H1 (cell line): ENCODE data around the gene CAPN13. TPM values are rescaled to one million over a fixed set of nuclear protein-coding genes. Genes with fewer than 3 reads are reported as not detected.

Source experiments
- CTCF ChIA-PET: fragments of 300-600 bp; sonication (Branson Sonifier 250); formaldehyde crosslinking; loops from one replicate; lab custom pipeline; 2021; ENCODE audit not compliant: partially characterized antibody; lab: Charles Lee
- POLR2A ChIA-PET: fragments of 300-600 bp; sonication (Branson Sonifier 250); formaldehyde crosslinking; loops from one replicate; lab custom pipeline; 2021; ENCODE audit warnings: inconsistent platforms; ENCODE audit not compliant: partially characterized antibody; lab: Charles Lee
- DNase-seq, 2 experiments: peaks; one replicate each; pipeline versions ENCODE4 v3.0.0 to v3.0.0-alpha.2; 2010 to 2022; ENCODE audit warnings: low spot score in 2 of 2, low read depth in 1 of 2, mixed read lengths in 1 of 2
- FAIRE-seq: peaks from 2 replicates; lab custom pipeline; 2011; peaks lifted over from hg19 to GRCh38; lab: Jason Lieb, UNC
- H2AFZ ChIP-seq: 2 replicates; pipeline ENCODE4 v1.8.1; 2012; ENCODE audit warnings: low read length, inconsistent platforms
- H2AK5ac ChIP-seq: 2 replicates; pipeline ENCODE4 v1.6.1; 2013; ENCODE audit warnings: low read depth, low read length
- H2BK120ac ChIP-seq: replicated peaks from 2 replicates; pipeline ENCODE3; 2013; ENCODE audit warnings: low read depth, low read length, inconsistent platforms
- H2BK12ac ChIP-seq: 2 replicates; pipeline ENCODE4 v1.6.1; 2013; ENCODE audit warnings: low read depth, low read length
- H2BK15ac ChIP-seq: 2 replicates; pipeline ENCODE4 v1.6.1; 2013; ENCODE audit warnings: low read length
- H2BK20ac ChIP-seq: 2 replicates; pipeline ENCODE4 v1.6.1; 2013; ENCODE audit warnings: low read length
- H2BK5ac ChIP-seq: 2 replicates; pipeline ENCODE4 v1.6.1; 2013; ENCODE audit warnings: low read depth, low read length
- H3K14ac ChIP-seq: 2 replicates; pipeline ENCODE4 v1.6.1; 2013; ENCODE audit warnings: inconsistent platforms; ENCODE audit not compliant: insufficient read length
- H3K18ac ChIP-seq: 2 replicates; pipeline ENCODE4 v1.6.1; 2013; ENCODE audit warnings: low read length; ENCODE audit errors: extremely low read depth
- H3K23ac ChIP-seq: 2 replicates; pipeline ENCODE4 v1.6.1; 2013; ENCODE audit warnings: inconsistent platforms; ENCODE audit not compliant: insufficient read length
- H3K23me2 ChIP-seq: 2 replicates; pipeline ENCODE4 v1.6.1; 2013; ENCODE audit warnings: low read depth, low read length
- H3K27ac ChIP-seq: 2 replicates; pipeline ENCODE4 v1.6.1; 2011; ENCODE audit warnings: low read depth, low read length, inconsistent platforms
- H3K27me3 ChIP-seq, 4 experiments: replicated peaks in 1 of 4; 1 replicate in 1 of 4; 2 replicates in 3 of 4; pipeline versions ENCODE4 v1.6.1 to v1.8.1; 2011 to 2013; ENCODE audit warnings: low read length in 3 of 4, mild to moderate bottlenecking in 3 of 4, inconsistent platforms in 2 of 4, mixed read lengths in 2 of 4, moderate library complexity in 1 of 4; ENCODE audit not compliant: control insufficient read depth in 3 of 4, insufficient read depth in 3 of 4; ENCODE audit errors: extremely low read depth in 1 of 4
- H3K36me3 ChIP-seq, 4 experiments: 2 replicates each; pipeline versions ENCODE4 v1.6.1 to v1.8.1; 2011 to 2013; ENCODE audit warnings: mild to moderate bottlenecking in 4 of 4, low read length in 3 of 4, moderate library complexity in 2 of 4, control low read depth in 1 of 4, inconsistent platforms in 1 of 4; ENCODE audit not compliant: insufficient read depth in 4 of 4, control insufficient read depth in 2 of 4
- H3K4ac ChIP-seq: replicated peaks from 2 replicates; pipeline ENCODE3; 2013; ENCODE audit warnings: low read length, low read depth, mixed read lengths, inconsistent platforms; ENCODE audit not compliant: insufficient read length
- H3K4me1 ChIP-seq, 4 experiments: replicated peaks in 1 of 4; 1 replicate in 1 of 4; 2 replicates in 3 of 4; pipeline versions ENCODE4 v1.6.1 to v1.8.1; 2011 to 2013; ENCODE audit warnings: low read length in 3 of 4, inconsistent platforms in 2 of 4, mixed read lengths in 1 of 4; ENCODE audit not compliant: insufficient read depth in 4 of 4, control insufficient read depth in 3 of 4
- H3K4me2 ChIP-seq, 2 experiments: 2 replicates each; pipeline versions ENCODE4 v1.6.1 to v1.8.1; 2011 to 2013; ENCODE audit warnings: low read depth in 2 of 2, low read length in 2 of 2, control low read depth in 1 of 2, inconsistent platforms in 1 of 2, mild to moderate bottlenecking in 1 of 2; ENCODE audit not compliant: insufficient read depth in 1 of 2
- H3K4me3 ChIP-seq, 4 experiments: fragments of 200-600, 300-600 bp in 1 of 4; sonication (generic), shearing (Covaris generic), sonication (Bioruptor Twin) in 1 of 4; 2 replicates each; pipeline versions ENCODE4 v1.5.1 to v1.8.1; 2011 to 2016; ENCODE audit warnings: low read length in 4 of 4, low read depth in 3 of 4, control low read depth in 2 of 4, inconsistent platforms in 2 of 4, mild to moderate bottlenecking in 2 of 4, mixed read lengths in 1 of 4, moderate library complexity in 1 of 4; ENCODE audit not compliant: insufficient read depth in 2 of 4; ENCODE audit errors: extremely low read depth in 1 of 4
- H3K56ac ChIP-seq: replicated peaks from 2 replicates; pipeline ENCODE3; 2013; ENCODE audit warnings: low read depth, mild to moderate bottlenecking, mixed read lengths, low read length, inconsistent platforms; ENCODE audit not compliant: insufficient read length
- H3K79me1 ChIP-seq: 2 replicates; pipeline ENCODE4 v1.6.1; 2013; ENCODE audit warnings: low read depth, low read length, control low read depth
- H3K79me2 ChIP-seq, 2 experiments: 2 replicates each; pipeline versions ENCODE4 v1.6.1 to v1.8.1; 2012 to 2013; ENCODE audit warnings: low read length in 2 of 2, mild to moderate bottlenecking in 2 of 2, inconsistent platforms in 1 of 2; ENCODE audit not compliant: insufficient read depth in 2 of 2, control insufficient read depth in 1 of 2
- H3K9ac ChIP-seq, 4 experiments: replicated peaks in 1 of 4; 1 replicate in 1 of 4; 2 replicates in 3 of 4; pipeline versions ENCODE4 v1.6.1 to v1.8.1; 2011 to 2013; ENCODE audit warnings: low read depth in 3 of 4, low read length in 3 of 4, control low read depth in 2 of 4, mild to moderate bottlenecking in 2 of 4, moderate library complexity in 2 of 4, inconsistent platforms in 1 of 4; ENCODE audit errors: extremely low read depth in 1 of 4
- H3K9me3 ChIP-seq, 2 experiments: 2 replicates each; pipeline versions ENCODE4 v1.6.1 to v1.8.1; 2012 to 2013; ENCODE audit warnings: mild to moderate bottlenecking in 2 of 2, moderate library complexity in 2 of 2, control low read depth in 1 of 2, inconsistent platforms in 1 of 2, low read depth in 1 of 2, low read length in 1 of 2, mixed read lengths in 1 of 2; ENCODE audit not compliant: insufficient read depth in 2 of 2
- H4K20me1 ChIP-seq, 2 experiments: replicated peaks in 1 of 2; 2 replicates each; pipeline versions ENCODE3 to v1.8.1; 2011 to 2013; ENCODE audit warnings: inconsistent platforms in 2 of 2, low read length in 2 of 2, mild to moderate bottlenecking in 1 of 2; ENCODE audit not compliant: insufficient read depth in 2 of 2, control insufficient read depth in 1 of 2
- H4K5ac ChIP-seq: 2 replicates; pipeline ENCODE4 v1.6.1; 2013; ENCODE audit warnings: low read length, low read depth, mixed read lengths, inconsistent platforms; ENCODE audit not compliant: insufficient read length
- H4K8ac ChIP-seq: 2 replicates; pipeline ENCODE4 v1.8.0; 2013; ENCODE audit warnings: mild to moderate bottlenecking, moderate library complexity, low read length, inconsistent platforms; ENCODE audit not compliant: insufficient read depth; ENCODE audit errors: extremely low read depth
- H4K91ac ChIP-seq: replicated peaks from 2 replicates; pipeline ENCODE3; 2013; ENCODE audit warnings: low read length, mixed read lengths, inconsistent platforms; ENCODE audit not compliant: insufficient read length
- ASH2L ChIP-seq: fragments of 200-600, 300-600 bp; sonication (generic); IDR thresholded peaks from one replicate; pipeline ENCODE4 v1.7.1; 2017; ENCODE audit warnings: low read length
- CEBPB ChIP-seq: IDR thresholded peaks from 2 replicates; pipeline ENCODE4 v1.6.1; 2012; ENCODE audit warnings: low read depth, low read length
- CHD1 ChIP-seq: IDR thresholded peaks from 2 replicates; pipeline ENCODE4 v1.6.1; 2012; ENCODE audit warnings: low read depth, low read length, improper control_type of control experiment
- CTBP2 ChIP-seq: IDR thresholded peaks from 2 replicates; pipeline ENCODE4 v1.7.0; 2011; ENCODE audit warnings: borderline replicate concordance, mild to moderate bottlenecking, moderate library complexity, mixed read lengths, low read length; ENCODE audit not compliant: insufficient read depth, insufficient read length
- E2F6 ChIP-seq: IDR thresholded peaks from 2 replicates; pipeline ENCODE4 v1.6.1; 2012; ENCODE audit warnings: inconsistent platforms
- GTF2F1 ChIP-seq: IDR thresholded peaks from 2 replicates; pipeline ENCODE4 v1.6.1; 2012; ENCODE audit warnings: low read depth, low read length, improper control_type of control experiment, borderline replicate concordance
- KDM4A ChIP-seq: IDR thresholded peaks from one replicate; pipeline ENCODE4 v1.7.1; 2012; ENCODE audit warnings: low read depth, mild to moderate bottlenecking, moderate library complexity, low read length, inconsistent platforms; ENCODE audit not compliant: severe bottlenecking
- PHF8 ChIP-seq: fragments of 200-600 bp; sonication (generic); conservative IDR thresholded peaks from 2 replicates; pipeline ENCODE4 v1.7.1; 2012; ENCODE audit warnings: low read depth, mild to moderate bottlenecking, inconsistent platforms, low read length, moderate library complexity
- RXRA ChIP-seq: IDR thresholded peaks from 2 replicates; pipeline ENCODE4 v1.6.1; 2011; ENCODE audit warnings: low read depth, mild to moderate bottlenecking, low read length, moderate library complexity; ENCODE audit not compliant: insufficient read depth
- SIRT6 ChIP-seq: IDR thresholded peaks from one replicate; pipeline ENCODE4 v1.7.1; 2012; ENCODE audit warnings: low read length, inconsistent platforms
- SP1 ChIP-seq: IDR thresholded peaks from 2 replicates; pipeline ENCODE4 v1.6.1; 2011; ENCODE audit warnings: low read depth, low read length
- SP2 ChIP-seq: IDR thresholded peaks from 2 replicates; pipeline ENCODE4 v1.6.1; 2012; ENCODE audit warnings: mild to moderate bottlenecking, low read length, inconsistent platforms
- USF2 ChIP-seq: IDR thresholded peaks from 2 replicates; pipeline ENCODE4 v1.6.1; 2011; ENCODE audit warnings: low read length, improper control_type of control experiment
- WGBS, 2 experiments: shearing (Covaris generic) in 1 of 2; methylation state at CpG; one replicate each; pipeline versions ENCODE4 v1.1.6 to v1.1.7; 2013 to 2015; ENCODE audit warnings: low lambda C conversion rate in 2 of 2, mixed read lengths in 2 of 2, inconsistent platforms in 1 of 2, low coverage in 1 of 2, missing lambda C conversion rate in 1 of 2; ENCODE audit not compliant: insufficient replicate concordance in 2 of 2, insufficient coverage in 1 of 2, insufficient read length in 1 of 2; ENCODE audit errors: extremely low coverage in 1 of 2, missing lambda C conversion rate in 1 of 2; 5-methylcytosine and 5-hydroxymethylcytosine counted together
- polyA plus RNA-seq, 7 experiments: library from polyadenylated mRNA; depleted of rRNA in 3 of 7; stranded (reverse) in 5 of 7; unstranded in 2 of 7; fragments of >200 nt in 5 of 7; fragments of 200-250 nt in 2 of 7; gene quantifications; 1 replicate in 5 of 7; 2 replicates in 1 of 7; 4 replicates in 1 of 7; pipeline versions ENCODE4 v1.2.1 to v1.2.3, GENCODE V29; 2011 to 2013; ENCODE audit warnings: missing spikeins in 2 of 7, mixed read lengths in 2 of 7
- total RNA-seq: library from RNA; stranded (reverse); fragmentation: NEBNext Ultra II Directional; extraction: Animal tissue kit (Norgen Biotek cat#: 25700); gene quantifications from 2 replicates; pipeline ENCODE4 v1.2.1, GENCODE V29; 2021

CAPN13 gene
- total and polyA plus RNA-seq, 2 of the 8 experiments (the other 6 are each of a cell fraction or from before 2014, with no cell fraction given), result 2.4 TPM

- ChIA-PET CTCF (interaction anchor here (0.6 to 13.9 kb wide), 9 partner anchors 8 to 639 kb away, joined by 3 to 217 read pairs (median 4); no protein-coding TSS in a partner anchor), POLR2A (no interaction called here)
- H2AK5ac ChIP-seq, result no peak overlapping the region
- H3K4me2 ChIP-seq, result no peak overlapping the region
- H3K4me1 ChIP-seq, result no peaks in the 10 kb centered on the region
- H4K20me1 ChIP-seq, result no peaks in the 10 kb centered on the region
- no peaks in the 10 kb centered on the region for H3K79me1 ChIP-seq
- H2BK5ac ChIP-seq, result no peak overlapping the region
- H2BK12ac ChIP-seq, result no peak overlapping the region
- H2BK20ac ChIP-seq, result no peak overlapping the region
- FAIRE-seq, result no peak
- H3K79me2 ChIP-seq, result no peaks in the 10 kb centered on the region
- no peak overlapping the region for H3K23ac ChIP-seq
- no peaks in the 10 kb centered on the region for H3K36me3 ChIP-seq
- H3K23me2 ChIP-seq, result no peaks in the 10 kb centered on the region
- no peak overlapping the region for H3K9ac ChIP-seq
- no peak overlapping the region for H2BK15ac ChIP-seq
- peaks cover 6 to 10% of the 10 kb centered on the region in 2 experiments; a peak in 2 of 4 replicates for H3K9me3 ChIP-seq
- no peak overlapping the region for H3K56ac ChIP-seq
- DNase-seq, result peak in 1 of 2 experiments; percentile 23
- H4K8ac ChIP-seq, result no peak overlapping the region; the same call in 1 of the 2 replicates
- no peak overlapping the region for H3K27ac ChIP-seq
- H2BK120ac ChIP-seq, result no peak overlapping the region
- H3K4ac ChIP-seq, result no peak overlapping the region
- no peaks in the 10 kb centered on the region for H3K27me3 ChIP-seq
- H3K18ac ChIP-seq, result no peak overlapping the region
- H4K5ac ChIP-seq, result no peak overlapping the region
- H2AFZ ChIP-seq, result no peak overlapping the region
- no peak overlapping the region for H3K14ac ChIP-seq
- WGBS, 2 experiments, result 85% methylated on average over 4 of the region's 4 CpGs; no CpG with 5 or more reads in 1 of the 2 experiments
- H3K4me3 ChIP-seq, result no peak overlapping the region
- no peak overlapping the region for H4K91ac ChIP-seq
- no peak for TF ChIP-seq ASH2L
- TF ChIP-seq CHD1, result no peak
- no peak for TF ChIP-seq SIRT6
- TF ChIP-seq SP1, result no peak
- TF ChIP-seq RXRA, result no peak
- TF ChIP-seq E2F6, result no peak
- TF ChIP-seq PHF8, result no peak
- TF ChIP-seq GTF2F1, result no peak
- TF ChIP-seq SP2, result no peak
- TF ChIP-seq USF2, result no peak
- TF ChIP-seq CTBP2, result no peak
- TF ChIP-seq CEBPB, result no peak
- TF ChIP-seq KDM4A, result no peak
These were observed 113.4 kb downstream of the CAPN13 start for GRCh38 chr2:30693821-30694281.
